ENCODE data around the gene IGSF22.

DNA sequence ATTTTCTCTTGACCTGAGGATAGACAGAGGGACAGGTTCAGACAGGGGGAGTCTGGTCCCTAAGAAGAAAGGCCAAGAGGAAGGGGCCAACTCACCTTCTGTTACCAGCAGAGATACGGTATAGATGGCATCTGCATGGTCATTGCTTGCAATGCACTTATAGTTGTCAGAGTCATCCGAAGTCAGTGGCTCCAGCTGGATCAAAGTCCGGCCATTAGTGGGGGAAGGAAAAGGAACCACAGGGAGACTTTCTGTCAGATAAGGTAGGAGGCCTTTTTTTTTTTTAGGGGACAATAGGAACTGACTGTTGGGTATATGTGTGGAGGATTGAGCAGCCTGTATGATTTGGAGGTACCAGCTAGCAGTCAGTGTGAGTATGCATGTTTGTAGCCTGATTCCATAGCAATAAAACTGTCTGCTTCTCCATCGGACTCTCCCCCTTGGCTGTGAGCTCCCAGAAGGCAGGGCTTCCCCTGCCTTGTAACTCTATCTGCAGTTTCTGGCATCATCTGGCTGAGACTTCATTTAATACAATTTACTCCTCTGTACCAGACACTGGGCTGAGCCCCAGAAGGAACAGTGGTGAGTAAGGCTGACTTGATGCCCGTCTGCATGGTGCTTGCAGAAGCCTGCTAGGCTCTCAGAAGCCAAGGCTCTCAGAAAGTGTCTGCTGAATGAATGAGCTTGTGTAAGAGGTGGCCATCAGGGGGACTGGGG is 5.7 kb downstream of the IGSF22 start:
- TF ChIP-seq POLR2AphosphoS5 (IDR thresholded peaks at IDR 0.05; ENCODE audit: low read depth, low read length) = no peak
- no peak for TF ChIP-seq TAF1 (IDR thresholded peaks at IDR 0.05; ENCODE audit: borderline replicate concordance, insufficient read depth, low read length)
- TF ChIP-seq REST (IDR thresholded peaks at IDR 0.05; ENCODE audit: insufficient read depth in 1 of 2, low read depth in 2 of 2, low read length in 2 of 2) = no peak
- no peak for TF ChIP-seq SIN3A (IDR thresholded peaks at IDR 0.05; ENCODE audit: borderline replicate concordance, insufficient read depth, low read length)
